HL-60 (cell line): Measurements from ENCODE around the gene TXNDC2.

ENCODE experiments used
- CTCF ChIP-seq: IDR thresholded peaks from one replicate; pipeline ENCODE4 v1.5.1; 2011; ENCODE audit warnings: low read length, control low read depth, inconsistent platforms; ENCODE audit not compliant: insufficient read depth
- GABPA ChIP-seq: IDR thresholded peaks from 2 replicates; pipeline ENCODE4 v1.6.1; 2012; ENCODE audit warnings: low read depth
- POLR2AphosphoS5 ChIP-seq: IDR thresholded peaks from 2 replicates; pipeline ENCODE4 v1.6.1; 2012; ENCODE audit warnings: low read depth
- REST ChIP-seq: IDR thresholded peaks from 2 replicates; pipeline ENCODE4 v1.6.1; 2012; ENCODE audit warnings: low read depth; ENCODE audit not compliant: insufficient replicate concordance

- TF ChIP-seq GABPA (no peak), CTCF (no peak), REST (no peak), POLR2AphosphoS5 (no peak)
Observed at GRCh38 chr18:9866627-9867026, 19.1 kb upstream of the TXNDC2 start.
